Thyroid gland (tissue), 4 donors: ENCODE results near the gene GPR87.
A peak's percentile ranks its signal among the peaks of the same experiment; 100 is the strongest.

Experiments
- CTCF ChIP-seq, 6 experiments: fragments of 200-600 bp in 3 of 6; fragments of 450-650 bp in 3 of 6; sonication (generic) in 3 of 6; IDR thresholded peaks; one replicate each; pipeline ENCODE4 v1.5.1; 2016 to 2019; ENCODE audit warnings: antibody characterized with exemption in 6 of 6, mild to moderate bottlenecking in 2 of 6, inconsistent platforms in 1 of 6, moderate library complexity in 1 of 6
- POLR2A ChIP-seq, 2 donors: fragments of 450-650 bp; IDR thresholded peaks; one replicate each; pipeline ENCODE4 v1.6.1; 2017; ENCODE audit warnings: antibody characterized with exemption in 2 of 2, mild to moderate bottlenecking in 2 of 2, moderate library complexity in 1 of 2

DNA sequence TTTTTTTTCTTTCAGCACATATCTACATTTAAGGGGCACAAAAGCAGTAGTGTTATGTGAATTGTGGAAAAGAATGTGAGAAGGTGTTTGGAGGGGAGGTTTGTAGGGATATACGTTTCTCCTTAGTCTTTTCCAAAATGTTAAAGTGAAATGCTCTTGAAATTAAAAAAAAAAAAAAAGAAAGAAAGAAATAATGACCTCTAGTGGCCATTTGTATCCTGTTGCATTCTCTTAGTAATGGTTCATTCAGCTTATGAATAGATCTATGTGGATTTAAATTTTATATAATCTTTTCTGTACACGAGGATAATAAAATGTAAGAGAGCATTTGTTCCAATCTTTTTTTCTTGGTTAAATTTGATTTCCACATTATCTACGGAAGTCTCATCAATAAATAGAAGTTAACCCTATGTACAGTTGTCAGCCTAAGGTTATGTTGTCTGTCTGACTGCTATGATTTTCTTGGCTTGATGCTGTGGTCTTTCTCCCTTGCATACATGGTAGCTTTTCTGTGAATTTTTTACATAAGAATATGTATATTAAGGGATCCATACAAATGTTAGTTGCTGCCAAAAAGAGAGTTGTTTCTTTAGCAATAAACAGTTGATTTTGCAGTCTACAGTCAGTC, 11.1 kb upstream of the GPR87 start:
- TF ChIP-seq POLR2A (IDR thresholded peaks at IDR 0.05) (no peak), CTCF (IDR thresholded peaks at IDR 0.05) (peak in 4 of 6 experiments; percentile 31 to 63 (median 60))
